Endothelial cell of umbilical vein (primary cell): ENCODE measurements around the gene TTLL7. TPM values are rescaled to one million over a fixed set of nuclear protein-coding genes. Genes with fewer than 3 reads are reported as not detected.

Experiments used
- BruUV-seq: library from RNA; stranded (reverse); fragments of 400-500 nt; replicated peaks from 2 replicates; lab custom pipeline; 2021; lab: Mats Ljungman, UMichigan
- CTCF ChIA-PET: fragments of 300-600, 350-600 bp; sonication (Branson Sonifier 250); formaldehyde crosslinking; loops from one replicate; lab custom pipeline; 2021; ENCODE audit warnings: antibody characterized with exemption, inconsistent platforms; lab: Charles Lee
- POLR2A ChIA-PET: fragments of 300-600, 350-600 bp; sonication (Branson Sonifier 250); formaldehyde crosslinking; loops from one replicate; lab custom pipeline; 2021; ENCODE audit warnings: antibody characterized with exemption, inconsistent platforms; lab: Charles Lee
- DNase-seq: peaks from one replicate; pipeline ENCODE4 v3.0.0-alpha.2; 2011; ENCODE audit warnings: low read depth, low spot score
- FAIRE-seq: peaks from 2 replicates; lab custom pipeline; 2011; peaks lifted over from hg19 to GRCh38; lab: Jason Lieb, UNC
- H2AFZ ChIP-seq: 2 replicates; pipeline ENCODE4 v1.6.0; 2012; ENCODE audit warnings: low read depth, low read length, control low read depth, inconsistent platforms
- H3K27ac ChIP-seq: 2 replicates; pipeline ENCODE4 v1.5.1; 2011; ENCODE audit warnings: low read depth, mild to moderate bottlenecking, control low read depth, low read length, moderate library complexity; ENCODE audit not compliant: insufficient read depth
- H3K27me3 ChIP-seq, 2 experiments: 2 replicates each; pipeline versions ENCODE4 v1.6.0 to v1.6.1; 2011; ENCODE audit warnings: low read length in 2 of 2, mixed read lengths in 1 of 2; ENCODE audit not compliant: control insufficient read depth in 2 of 2, insufficient read depth in 2 of 2
- H3K36me3 ChIP-seq, 2 experiments: 2 replicates in 1 of 2; 3 replicates in 1 of 2; pipeline ENCODE4 v1.5.1; 2011; ENCODE audit warnings: low read length in 2 of 2, mild to moderate bottlenecking in 1 of 2, moderate library complexity in 1 of 2; ENCODE audit not compliant: control insufficient read depth in 2 of 2, insufficient read depth in 2 of 2; ENCODE audit errors: extremely low read depth in 1 of 2
- H3K4me1 ChIP-seq: 3 replicates; pipeline ENCODE4 v1.5.1; 2011; ENCODE audit warnings: mild to moderate bottlenecking, low read length; ENCODE audit not compliant: control insufficient read depth, insufficient read depth; ENCODE audit errors: extremely low read depth
- H3K4me2 ChIP-seq: 2 replicates; pipeline ENCODE4 v1.6.1; 2011; ENCODE audit warnings: low read length, control low read depth, mixed read lengths; ENCODE audit not compliant: insufficient read depth
- H3K4me3 ChIP-seq, 3 experiments: fragments of 200-600 bp in 1 of 3; sonication (generic), shearing (Covaris generic) in 1 of 3; replicated peaks in 1 of 3; 2 replicates each; pipeline ENCODE4 v1.5.1; 2011 to 2016; ENCODE audit warnings: control low read depth in 3 of 3, low read length in 3 of 3, mild to moderate bottlenecking in 2 of 3, inconsistent platforms in 1 of 3, low read depth in 1 of 3, moderate library complexity in 1 of 3; ENCODE audit not compliant: insufficient read depth in 1 of 3
- H3K79me2 ChIP-seq: 2 replicates; pipeline ENCODE4 v1.6.0; 2012; ENCODE audit warnings: low read length, inconsistent platforms; ENCODE audit not compliant: control insufficient read depth, insufficient read depth
- H3K9ac ChIP-seq: replicated peaks from 2 replicates; pipeline ENCODE3; 2011; ENCODE audit warnings: low read length, control low read depth; ENCODE audit not compliant: insufficient read depth; ENCODE audit errors: extremely low read depth
- H3K9me1 ChIP-seq: replicated peaks from 3 replicates; pipeline ENCODE4 v1.6.0; 2011; ENCODE audit warnings: mild to moderate bottlenecking, low read length; ENCODE audit not compliant: control insufficient read depth, insufficient read depth; ENCODE audit errors: extremely low read depth
- H3K9me3 ChIP-seq: replicated peaks from 2 replicates; pipeline ENCODE4 v1.5.1; 2012; ENCODE audit warnings: low read length, inconsistent platforms; ENCODE audit not compliant: control insufficient read depth, insufficient read depth
- H4K20me1 ChIP-seq: replicated peaks from 2 replicates; pipeline ENCODE3; 2011; ENCODE audit warnings: mild to moderate bottlenecking, low read length; ENCODE audit not compliant: control insufficient read depth, insufficient read depth; ENCODE audit errors: extremely low read depth
- EZH2 ChIP-seq: IDR thresholded peaks from 2 replicates; pipeline ENCODE4 v1.6.1; 2012; ENCODE audit warnings: borderline replicate concordance, low read depth, mild to moderate bottlenecking, moderate library complexity, low read length, inconsistent platforms; ENCODE audit not compliant: severe bottlenecking
- FOS ChIP-seq: IDR thresholded peaks from 2 replicates; pipeline ENCODE4 v1.6.1; 2011; ENCODE audit warnings: mild to moderate bottlenecking, low read length, moderate library complexity, borderline replicate concordance; ENCODE audit not compliant: insufficient read depth
- GATA2 ChIP-seq: IDR thresholded peaks from 2 replicates; pipeline ENCODE4 v1.7.0; 2011; ENCODE audit warnings: low read depth, mild to moderate bottlenecking, moderate library complexity, mixed read lengths, low read length; ENCODE audit not compliant: insufficient read length, insufficient read depth
- JUN ChIP-seq: IDR thresholded peaks from 2 replicates; pipeline ENCODE4 v1.6.1; 2011; ENCODE audit warnings: borderline replicate concordance, low read depth; ENCODE audit not compliant: insufficient read length, insufficient read depth
- MYC ChIP-seq: IDR thresholded peaks from one replicate; pipeline ENCODE4 v1.6.1; 2011; ENCODE audit warnings: mild to moderate bottlenecking, low read depth, low read length
- POLR2A ChIP-seq: IDR thresholded peaks from 2 replicates; pipeline ENCODE4 v1.6.1; 2012; ENCODE audit warnings: low read depth, mild to moderate bottlenecking, control low read depth, low read length
- POLR2AphosphoS5 ChIP-seq: IDR thresholded peaks from 2 replicates; pipeline ENCODE4 v1.6.1; 2012; ENCODE audit warnings: low read depth, mild to moderate bottlenecking, control low read depth, low read length, moderate library complexity; ENCODE audit not compliant: insufficient read depth
- dilution Hi-C: fragments of 300-500 bp; cut with MboI; formaldehyde crosslinking; loops from one replicate; pipeline ENCODE4 v1.15.0; 2019; ENCODE audit warnings: low sequenced_read_pairs; ENCODE audit not compliant: extremely low pct_ligation_motif_present
- intact Hi-C: fragments of 100-400 bp; cut with micrococcal nuclease; formaldehyde crosslinking; loops from one replicate; pipeline ENCODE4 v1.10.0; 2022
- polyA plus RNA-seq, 4 experiments: library from polyadenylated mRNA; depleted of rRNA in 3 of 4; stranded (reverse) in 3 of 4; unstranded in 1 of 4; fragments of >200 nt; gene quantifications; 2 replicates each; pipeline versions ENCODE4 v1.2.1 to v1.2.3, GENCODE V29; 2011 to 2012; ENCODE audit warnings: missing spikeins in 1 of 4
- total RNA-seq: library from RNA; stranded (reverse); gene quantifications from 2 replicates; pipeline ENCODE4 v1.2.3, GENCODE V29; 2021
- TF ChIP-seq, protein P1 (sequence below): IDR thresholded peaks from 2 replicates; pipeline ENCODE4 v1.6.1; 2011; ENCODE audit not compliant: insufficient read depth, insufficient read length
- TF ChIP-seq, protein P2 (sequence below), 2 donors: IDR thresholded peaks; 1 replicate in 1 of 2; 2 replicates in 1 of 2; pipeline ENCODE4 v1.5.1; 2011; ENCODE audit warnings: low read length in 2 of 2, mild to moderate bottlenecking in 2 of 2, moderate library complexity in 2 of 2, control low read depth in 1 of 2, inconsistent platforms in 1 of 2, low read depth in 1 of 2; ENCODE audit not compliant: insufficient read depth in 1 of 2; ENCODE audit errors: extremely low read depth in 1 of 2

TTLL7 gene
- total and polyA plus RNA-seq, 2 donors (not counting 3 experiments of a cell fraction or from before 2014, with no cell fraction given): 2.1 to 11.7 TPM

DNA sequence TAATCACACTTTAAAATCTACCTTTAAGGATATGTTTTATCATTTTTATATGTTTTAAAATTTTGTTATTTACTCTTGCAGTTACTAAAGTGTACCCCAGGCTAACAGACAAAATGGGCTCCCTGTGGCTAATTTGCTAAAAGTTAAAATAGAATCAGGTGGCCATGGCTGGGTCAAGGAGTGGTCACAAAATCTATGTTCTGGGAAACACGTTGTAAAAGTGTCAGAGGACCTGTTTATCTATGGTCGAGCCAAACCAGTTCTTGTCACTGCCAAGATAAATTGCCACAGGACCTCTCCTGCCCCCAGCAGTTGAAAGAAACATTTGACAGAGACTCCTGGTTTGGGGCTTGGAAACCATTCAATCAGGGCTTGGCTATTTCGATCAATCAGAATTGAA lies 21.2 kb upstream of the TTLL7 start:
- FAIRE-seq (no peak), DNase-seq (no peak)
- H3K9me1 ChIP-seq: no peaks in the 10 kb centered on the region
- H3K4me2 ChIP-seq: no peak overlapping the region
- H2AFZ ChIP-seq: no peak overlapping the region
- no peak overlapping the region for H3K27ac ChIP-seq
- no peaks in the 10 kb centered on the region for H3K79me2 ChIP-seq
- intact Hi-C loops: no loop called here
- no TSS peak for BruUV-seq
- CTCF ChIA-PET: no interaction called here
- H3K4me3 ChIP-seq: no peak overlapping the region
- H3K36me3 ChIP-seq: no peaks in the 10 kb centered on the region
- peaks cover 0 to 11% of the 10 kb centered on the region in 2 experiments for H3K27me3 ChIP-seq
- POLR2A ChIA-PET: no interaction called here
- no peaks in the 10 kb centered on the region for H3K9me3 ChIP-seq
- TF ChIP-seq JUN: no peak
- no peak for TF ChIP-seq POLR2A
- no peak for TF ChIP-seq FOS
- no peak for TF ChIP-seq POLR2AphosphoS5
- no peak for TF ChIP-seq EZH2
- no peak for TF ChIP-seq GATA2
- TF ChIP-seq, protein P1, sequence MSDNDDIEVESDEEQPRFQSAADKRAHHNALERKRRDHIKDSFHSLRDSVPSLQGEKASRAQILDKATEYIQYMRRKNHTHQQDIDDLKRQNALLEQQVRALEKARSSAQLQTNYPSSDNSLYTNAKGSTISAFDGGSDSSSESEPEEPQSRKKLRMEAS: no peak
- no peaks in the 10 kb centered on the region for H4K20me1 ChIP-seq
- dilution Hi-C loops: no loop called here
- H3K9ac ChIP-seq: no peak overlapping the region
- no peaks in the 10 kb centered on the region for H3K4me1 ChIP-seq

DNA sequence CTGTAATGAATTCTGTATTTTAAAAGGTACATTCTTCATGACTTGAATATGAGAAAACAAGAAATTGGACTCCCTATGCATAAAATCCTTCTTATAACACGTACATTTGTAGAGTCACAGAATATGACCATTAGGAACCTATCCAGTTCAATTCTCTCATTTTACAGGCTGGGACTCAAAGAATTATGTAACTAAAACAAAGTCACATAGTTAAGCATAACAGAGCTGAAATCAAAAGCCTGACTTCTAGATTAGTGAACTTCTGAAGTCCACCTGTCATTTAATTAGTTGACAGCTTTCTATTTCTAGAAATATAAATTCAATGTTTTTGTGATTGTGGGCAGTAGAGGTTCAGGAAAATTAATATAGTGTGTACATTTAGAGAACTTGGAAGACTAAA lies 20.3 kb upstream of the TTLL7 start:
- Histone ChIP-seq H3K4me3 (no peak overlapping the region), H3K79me2 (no peaks in the 10 kb centered on the region), H2AFZ (no peak overlapping the region), H3K4me1 (no peaks in the 10 kb centered on the region), H3K27ac (no peak overlapping the region), H3K9me3 (no peaks in the 10 kb centered on the region), H3K36me3 (no peaks in the 10 kb centered on the region), H3K9me1 (no peaks in the 10 kb centered on the region), H4K20me1 (no peaks in the 10 kb centered on the region), H3K4me2 (no peak overlapping the region), H3K27me3 (peaks cover 0 to 11% of the 10 kb centered on the region in 2 experiments), H3K9ac (no peak overlapping the region)
- CTCF ChIA-PET: no interaction called here
- FAIRE-seq (no peak), DNase-seq (no peak)
- BruUV-seq: no TSS peak
- intact Hi-C loops: no loop called here
- TF ChIP-seq JUN (no peak), GATA2 (no peak), MYC (no peak), FOS (no peak), POLR2AphosphoS5 (no peak), EZH2 (no peak), POLR2A (no peak)
- TF ChIP-seq, protein P2, sequence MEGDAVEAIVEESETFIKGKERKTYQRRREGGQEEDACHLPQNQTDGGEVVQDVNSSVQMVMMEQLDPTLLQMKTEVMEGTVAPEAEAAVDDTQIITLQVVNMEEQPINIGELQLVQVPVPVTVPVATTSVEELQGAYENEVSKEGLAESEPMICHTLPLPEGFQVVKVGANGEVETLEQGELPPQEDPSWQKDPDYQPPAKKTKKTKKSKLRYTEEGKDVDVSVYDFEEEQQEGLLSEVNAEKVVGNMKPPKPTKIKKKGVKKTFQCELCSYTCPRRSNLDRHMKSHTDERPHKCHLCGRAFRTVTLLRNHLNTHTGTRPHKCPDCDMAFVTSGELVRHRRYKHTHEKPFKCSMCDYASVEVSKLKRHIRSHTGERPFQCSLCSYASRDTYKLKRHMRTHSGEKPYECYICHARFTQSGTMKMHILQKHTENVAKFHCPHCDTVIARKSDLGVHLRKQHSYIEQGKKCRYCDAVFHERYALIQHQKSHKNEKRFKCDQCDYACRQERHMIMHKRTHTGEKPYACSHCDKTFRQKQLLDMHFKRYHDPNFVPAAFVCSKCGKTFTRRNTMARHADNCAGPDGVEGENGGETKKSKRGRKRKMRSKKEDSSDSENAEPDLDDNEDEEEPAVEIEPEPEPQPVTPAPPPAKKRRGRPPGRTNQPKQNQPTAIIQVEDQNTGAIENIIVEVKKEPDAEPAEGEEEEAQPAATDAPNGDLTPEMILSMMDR (IDR thresholded peaks at IDR 0.05; ENCODE audit: extremely low read depth in 1 of 2, insufficient read depth in 1 of 2, low read depth in 1 of 2, low read length in 2 of 2): no peak
- TF ChIP-seq, protein P1: no peak
- POLR2A ChIA-PET: no interaction called here
- dilution Hi-C loops: no loop called here
